Fibroblast of lung (primary cell): ENCODE measurements around the gene HOXB1. TPM values are rescaled to one million over a fixed set of nuclear protein-coding genes. Genes with fewer than 3 reads are reported as not detected.

Experiments
- DNase-seq, 2 donors: peaks; one replicate each; pipeline versions ENCODE4 v3.0.0 to v3.0.0-alpha.2; 2010; ENCODE audit warnings: low read depth in 2 of 2
- H2AFZ ChIP-seq: 2 replicates; pipeline ENCODE4 v1.5.1; 2012; ENCODE audit warnings: low read length, control low read depth, inconsistent platforms
- H3K27ac ChIP-seq: 2 replicates; pipeline ENCODE4 v1.5.1; 2011; ENCODE audit warnings: low read length, control low read depth; ENCODE audit not compliant: insufficient read depth
- H3K27me3 ChIP-seq: 2 replicates; pipeline ENCODE4 v1.5.1; 2011; ENCODE audit warnings: mild to moderate bottlenecking, low read length; ENCODE audit not compliant: control insufficient read depth, insufficient read depth
- H3K36me3 ChIP-seq: 2 replicates; pipeline ENCODE4 v1.5.1; 2011; ENCODE audit warnings: low read length; ENCODE audit not compliant: control insufficient read depth, insufficient read depth
- H3K4me1 ChIP-seq: 2 replicates; pipeline ENCODE4 v1.5.1; 2011; ENCODE audit warnings: low read length; ENCODE audit not compliant: control insufficient read depth, insufficient read depth; ENCODE audit errors: extremely low read depth
- H3K4me2 ChIP-seq: 2 replicates; pipeline ENCODE4 v1.5.1; 2011; ENCODE audit warnings: low read length, control low read depth; ENCODE audit not compliant: insufficient read depth; ENCODE audit errors: extremely low read depth
- H3K4me3 ChIP-seq, 4 experiments: fragments of 200-600 bp in 1 of 4; sonication (generic) in 1 of 4; replicated peaks in 1 of 4; 2 replicates each; pipeline ENCODE4 v1.5.1; 2011 to 2016; ENCODE audit warnings: low read length in 4 of 4, low read depth in 3 of 4, mild to moderate bottlenecking in 3 of 4, control low read depth in 2 of 4, inconsistent platforms in 1 of 4, mixed read lengths in 1 of 4; ENCODE audit not compliant: insufficient read depth in 1 of 4; ENCODE audit errors: control extremely low read depth in 1 of 4
- H3K79me2 ChIP-seq: 2 replicates; pipeline ENCODE4 v1.5.1; 2012; ENCODE audit warnings: mild to moderate bottlenecking, low read length, inconsistent platforms; ENCODE audit not compliant: control insufficient read depth, insufficient read depth
- H3K9ac ChIP-seq: 2 replicates; pipeline ENCODE4 v1.5.1; 2011; ENCODE audit warnings: mild to moderate bottlenecking, low read length, control low read depth; ENCODE audit not compliant: insufficient read depth
- H3K9me3 ChIP-seq: 2 replicates; pipeline ENCODE4 v1.5.1; 2012; ENCODE audit warnings: low read depth, low read length; ENCODE audit not compliant: control insufficient read depth, insufficient read depth
- H4K20me1 ChIP-seq: 2 replicates; pipeline ENCODE4 v1.5.1; 2011; ENCODE audit warnings: low read length; ENCODE audit not compliant: control insufficient read depth, insufficient read depth; ENCODE audit errors: extremely low read depth
- EZH2 ChIP-seq: IDR thresholded peaks from 2 replicates; pipeline ENCODE4 v1.5.1; 2012; ENCODE audit warnings: low read length, control low read depth, mild to moderate bottlenecking; ENCODE audit errors: missing control alignments
- polyA plus RNA-seq, 2 donors: library from polyadenylated mRNA; depleted of rRNA in 1 of 2; stranded (reverse) in 1 of 2; unstranded in 1 of 2; fragments of >200 nt; gene quantifications; 2 replicates each; pipeline ENCODE4 v1.2.1, GENCODE V29; 2011 to 2012; ENCODE audit warnings: missing spikeins in 1 of 2
- total RNA-seq: library from RNA; depleted of rRNA; stranded (reverse); fragments of >200 nt; gene quantifications from 2 replicates; pipeline ENCODE4 v1.2.1, GENCODE V29; 2014
- TF ChIP-seq, protein P1 (sequence below), 2 donors: IDR thresholded peaks in 1 of 2; conservative IDR thresholded peaks in 1 of 2; 1 replicate in 1 of 2; 2 replicates in 1 of 2; pipeline ENCODE4 v1.5.1; 2011 to 2012; ENCODE audit warnings: low read length in 2 of 2, control low read depth in 1 of 2, inconsistent platforms in 1 of 2, low read depth in 1 of 2, mild to moderate bottlenecking in 1 of 2

HOXB1 gene
- total and polyA plus RNA-seq, 2 donors (not counting 1 experiment from before 2014, with no cell fraction given) = not detected

DNA sequence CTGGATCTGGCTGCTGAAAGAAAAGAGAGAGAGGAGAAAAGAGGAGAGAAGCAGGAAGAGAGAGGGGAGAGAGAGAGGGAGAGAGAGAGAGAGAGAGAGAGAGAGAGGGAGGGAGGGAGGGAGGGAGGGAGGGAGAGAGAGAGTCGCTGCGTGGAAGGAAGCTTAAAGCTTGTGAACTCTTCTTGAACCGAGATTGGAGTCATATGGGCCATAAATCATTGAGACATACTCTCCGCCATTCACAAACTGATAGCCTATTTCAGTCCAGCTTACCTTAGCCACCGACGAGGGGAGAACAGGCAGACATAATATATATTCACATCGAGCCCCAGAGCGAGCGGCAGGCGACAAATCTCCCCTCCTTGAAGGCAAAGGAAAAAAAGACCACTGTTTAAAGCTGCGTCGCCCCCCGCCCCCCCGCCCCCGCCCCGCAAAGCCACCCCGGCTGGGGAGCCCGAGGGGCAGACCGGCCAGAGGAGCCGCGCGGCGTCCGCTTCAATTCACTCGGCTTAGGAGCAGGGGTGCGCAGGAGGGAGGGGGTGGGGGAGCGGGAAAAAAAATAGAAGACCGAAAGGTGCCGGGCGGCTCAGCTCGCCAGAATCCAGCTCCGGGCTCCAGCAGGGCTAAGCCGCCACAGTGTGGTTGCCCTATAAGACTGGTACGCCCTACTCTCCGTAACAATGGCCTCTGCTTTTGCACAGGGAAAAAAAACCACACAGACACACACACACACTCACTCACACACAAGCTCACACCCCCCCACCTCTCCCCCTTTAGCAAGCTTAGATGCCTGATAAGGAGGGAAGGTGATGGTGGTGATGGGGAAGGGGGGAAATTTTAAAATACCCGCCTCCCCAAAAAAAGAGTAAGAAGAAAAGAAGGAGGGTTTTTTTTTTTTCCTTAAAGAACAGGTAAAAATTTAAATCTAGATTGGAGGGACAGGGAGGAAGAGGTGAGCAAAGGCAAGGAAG lies 24.7 kb upstream of the HOXB1 start:
- H3K36me3 ChIP-seq = peaks cover 19% of the 10 kb centered on the region
- H4K20me1 ChIP-seq = no peaks in the 10 kb centered on the region
- no peaks in the 10 kb centered on the region for H3K9me3 ChIP-seq
- H3K27me3 ChIP-seq = no peaks in the 10 kb centered on the region
- peak overlapping the region; percentile 100 for H3K4me2 ChIP-seq
- H2AFZ ChIP-seq = no peak overlapping the region
- H3K9ac ChIP-seq = peak overlapping the region; percentile 78
- TF ChIP-seq EZH2 = no peak
- TF ChIP-seq, protein P1, sequence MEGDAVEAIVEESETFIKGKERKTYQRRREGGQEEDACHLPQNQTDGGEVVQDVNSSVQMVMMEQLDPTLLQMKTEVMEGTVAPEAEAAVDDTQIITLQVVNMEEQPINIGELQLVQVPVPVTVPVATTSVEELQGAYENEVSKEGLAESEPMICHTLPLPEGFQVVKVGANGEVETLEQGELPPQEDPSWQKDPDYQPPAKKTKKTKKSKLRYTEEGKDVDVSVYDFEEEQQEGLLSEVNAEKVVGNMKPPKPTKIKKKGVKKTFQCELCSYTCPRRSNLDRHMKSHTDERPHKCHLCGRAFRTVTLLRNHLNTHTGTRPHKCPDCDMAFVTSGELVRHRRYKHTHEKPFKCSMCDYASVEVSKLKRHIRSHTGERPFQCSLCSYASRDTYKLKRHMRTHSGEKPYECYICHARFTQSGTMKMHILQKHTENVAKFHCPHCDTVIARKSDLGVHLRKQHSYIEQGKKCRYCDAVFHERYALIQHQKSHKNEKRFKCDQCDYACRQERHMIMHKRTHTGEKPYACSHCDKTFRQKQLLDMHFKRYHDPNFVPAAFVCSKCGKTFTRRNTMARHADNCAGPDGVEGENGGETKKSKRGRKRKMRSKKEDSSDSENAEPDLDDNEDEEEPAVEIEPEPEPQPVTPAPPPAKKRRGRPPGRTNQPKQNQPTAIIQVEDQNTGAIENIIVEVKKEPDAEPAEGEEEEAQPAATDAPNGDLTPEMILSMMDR (conservative IDR thresholded peaks at IDR 0.05 in 1 of 2, IDR thresholded peaks at IDR 0.05 in 1 of 2; ENCODE audit: low read depth in 1 of 2, low read length in 2 of 2) = no peak
- peaks cover 55% of the 10 kb centered on the region for H3K4me1 ChIP-seq
- peak overlapping the region; percentile 91 for H3K27ac ChIP-seq
- DNase-seq = peak; percentile 99
- H3K79me2 ChIP-seq = peaks cover 97% of the 10 kb centered on the region
- H3K4me3 ChIP-seq = peak overlapping the region; percentile 68 to 88 (median 78)

DNA sequence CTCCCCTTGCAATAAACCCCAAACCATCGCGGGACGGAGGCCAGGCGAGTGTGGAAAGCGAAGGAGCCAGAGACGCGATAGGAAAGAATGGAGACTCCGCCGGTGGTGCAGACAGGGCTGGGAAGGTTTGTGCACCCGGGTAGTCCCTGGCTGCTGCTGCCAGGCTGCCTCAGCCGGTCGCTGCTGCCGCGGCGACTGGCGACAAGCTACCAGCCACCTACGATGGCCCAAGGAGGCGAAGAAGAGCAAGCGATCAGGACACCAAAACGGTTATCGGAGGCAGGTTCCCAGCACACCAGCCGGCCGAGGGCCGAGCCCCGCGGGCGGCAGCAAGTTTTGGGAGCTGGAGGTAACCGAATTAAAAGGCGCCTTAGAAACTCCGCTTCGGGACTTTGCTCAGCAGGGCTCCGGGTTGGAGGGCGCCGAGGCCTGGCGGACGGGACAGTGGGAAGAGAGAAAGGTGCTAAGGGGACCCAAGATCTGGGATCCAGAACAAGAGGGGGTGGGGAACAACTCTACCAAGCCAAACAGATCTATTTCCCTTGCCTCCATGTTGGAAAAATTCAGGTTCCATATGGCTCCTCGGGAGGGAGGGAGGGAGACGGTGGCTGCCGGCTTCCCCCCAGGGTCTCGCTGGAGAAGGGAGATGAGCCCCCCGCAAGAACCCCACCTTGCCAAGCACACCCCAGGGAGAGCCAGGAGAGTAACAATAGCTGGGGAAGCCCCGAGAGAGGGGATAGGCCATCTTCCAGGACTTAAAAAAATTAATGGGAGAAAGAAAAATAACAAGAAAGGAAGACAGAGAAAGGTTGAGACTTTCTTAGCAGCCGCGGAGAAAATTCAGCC lies 23.8 kb upstream of the HOXB1 start:
- H3K36me3 ChIP-seq = peaks cover 21% of the 10 kb centered on the region

More for the DNA sequence above, 23.8 kb upstream of the HOXB1 start:
- no peaks in the 10 kb centered on the region for H3K9me3 ChIP-seq
- peak overlapping the region; percentile 91 for H3K27ac ChIP-seq
- peak overlapping the region; percentile 68 to 88 (median 78) for H3K4me3 ChIP-seq
- H3K4me1 ChIP-seq = peaks cover 55% of the 10 kb centered on the region
- peak overlapping the region; percentile 78 for H3K9ac ChIP-seq
- H3K27me3 ChIP-seq = no peaks in the 10 kb centered on the region
- H3K4me2 ChIP-seq = peak overlapping the region; percentile 100
- peak; percentile 34 to 55 for DNase-seq
- peaks cover 97% of the 10 kb centered on the region for H3K79me2 ChIP-seq
- TF ChIP-seq EZH2 = no peak
- TF ChIP-seq, protein P1 (conservative IDR thresholded peaks at IDR 0.05 in 1 of 2, IDR thresholded peaks at IDR 0.05 in 1 of 2; ENCODE audit: low read depth in 1 of 2, low read length in 2 of 2) = no peak
- H2AFZ ChIP-seq = no peak overlapping the region
- no peaks in the 10 kb centered on the region for H4K20me1 ChIP-seq
